GM10266 (cell line): ENCODE results near the gene WNT2B.

Source experiments
- DNase-seq: peaks from one replicate; pipeline ENCODE4 v3.0.0; 2012; ENCODE audit errors: extremely low spot score
- CTCF ChIP-seq: IDR thresholded peaks from 2 replicates; pipeline ENCODE4 v1.5.1; 2012; ENCODE audit warnings: mild to moderate bottlenecking, low read depth; ENCODE audit not compliant: control insufficient read depth, insufficient read depth; ENCODE audit errors: missing control alignments

Gene WNT2B

GRCh38 chr1:112517646-112518045 lies 8.9 kb downstream of the WNT2B start:
- DNase-seq = no peak
- TF ChIP-seq CTCF = no peak

- no peak for DNase-seq
- no peak for TF ChIP-seq CTCF
These were observed 9.4 kb downstream of the WNT2B start for GRCh38 chr1:112518186-112518585.

- no peak for TF ChIP-seq CTCF
- DNase-seq = no peak
These were observed 11.4 kb downstream of the WNT2B start for GRCh38 chr1:112520166-112520565.

- DNase-seq = no peak
- no peak for TF ChIP-seq CTCF
These were observed 13.9 kb downstream of the WNT2B start for GRCh38 chr1:112522621-112523020.

- DNase-seq = no peak
These were observed 15.5 kb downstream of the WNT2B start for GRCh38 chr1:112524251-112524650.

GRCh38 chr1:112524986-112525385 lies 16.2 kb downstream of the WNT2B start:
- TF ChIP-seq CTCF = no peak
- DNase-seq = no peak

More at GRCh38 chr1:112524251-112524650, 15.5 kb downstream of the WNT2B start:
- no peak for TF ChIP-seq CTCF

- TF ChIP-seq CTCF = no peak
- no peak for DNase-seq
These were observed 18.7 kb downstream of the WNT2B start for GRCh38 chr1:112527266-112528010.
